ENCODE measurements around the gene CDC42BPG.

CDC42BPG gene

GRCh38 chr11:64858467-64859263, 14.2 kb upstream of the CDC42BPG start:
- no peak overlapping the region for H3K4me3 ChIP-seq (IDR thresholded peaks at IDR 0.05; ENCODE audit: insufficient read depth, low read depth, low read length)

GRCh38 chr11:64857485-64857884, 13.0 kb upstream of the CDC42BPG start:
- no peaks in the 10 kb centered on the region for H4K20me1 ChIP-seq (ENCODE audit: insufficient read depth)
- no peaks in the 10 kb centered on the region for H3K27me3 ChIP-seq (ENCODE audit: insufficient read depth, low read depth)
- peaks cover 31% of the 10 kb centered on the region for H3K79me2 ChIP-seq (ENCODE audit: insufficient read depth, low read depth)
- 0 out of 2 replicates have a peak overlapping the region, but pooled peaks have one; percentile 55 for H3K9ac ChIP-seq
- H3K4me3 ChIP-seq (IDR thresholded peaks at IDR 0.05; ENCODE audit: insufficient read depth, low read depth, low read length) = no peak overlapping the region
- peak overlapping the region; percentile 98 for H3K4me2 ChIP-seq
- no peak overlapping the region for H2AFZ ChIP-seq (ENCODE audit: low read depth)
- peak overlapping the region; percentile 90 for H3K27ac ChIP-seq
- H3K36me3 ChIP-seq (ENCODE audit: insufficient read depth) = no peaks in the 10 kb centered on the region
- peaks cover 94% of the 10 kb centered on the region for H3K4me1 ChIP-seq (ENCODE audit: low read depth, poor library complexity, severe bottlenecking)
- no peak for TF ChIP-seq CTCF (conservative IDR thresholded peaks at IDR 0.05; ENCODE audit: low read depth, low read length)

More at GRCh38 chr11:64858467-64859263, 14.2 kb upstream of the CDC42BPG start:
- Histone ChIP-seq H3K79me2 (ENCODE audit: insufficient read depth, low read depth) (peaks cover 42% of the 10 kb centered on the region), H2AFZ (ENCODE audit: low read depth) (peak overlapping the region; percentile 3; the same call in 1 of the 2 replicates), H4K20me1 (ENCODE audit: insufficient read depth) (no peaks in the 10 kb centered on the region), H3K27ac (peak overlapping the region; percentile 90), H3K4me1 (ENCODE audit: low read depth, poor library complexity, severe bottlenecking) (peaks cover 94% of the 10 kb centered on the region), H3K4me2 (peak overlapping the region; percentile 98), H3K36me3 (ENCODE audit: insufficient read depth) (no peaks in the 10 kb centered on the region), H3K27me3 (ENCODE audit: insufficient read depth, low read depth) (no peaks in the 10 kb centered on the region), H3K9ac (peak overlapping the region; percentile 55; the same call in 1 of the 2 replicates)
- no peak for TF ChIP-seq CTCF (conservative IDR thresholded peaks at IDR 0.05; ENCODE audit: low read depth, low read length)

- peaks cover 22% of the 10 kb centered on the region for H3K79me2 ChIP-seq (ENCODE audit: insufficient read depth, low read depth)
- peaks cover 94% of the 10 kb centered on the region for H3K4me1 ChIP-seq (ENCODE audit: low read depth, poor library complexity, severe bottlenecking)
- H3K36me3 ChIP-seq (ENCODE audit: insufficient read depth) = no peaks in the 10 kb centered on the region
- no peak for TF ChIP-seq CTCF (conservative IDR thresholded peaks at IDR 0.05; ENCODE audit: low read depth, low read length)
- no peaks in the 10 kb centered on the region for H3K27me3 ChIP-seq (ENCODE audit: insufficient read depth, low read depth)
- H3K4me2 ChIP-seq = no peak overlapping the region
- no peak overlapping the region for H3K4me3 ChIP-seq (IDR thresholded peaks at IDR 0.05; ENCODE audit: insufficient read depth, low read depth, low read length)
- no peaks in the 10 kb centered on the region for H4K20me1 ChIP-seq (ENCODE audit: insufficient read depth)
- H3K27ac ChIP-seq = peak overlapping the region; percentile 90; the same call in 1 of the 2 replicates
- H3K9ac ChIP-seq = no peak overlapping the region
- H2AFZ ChIP-seq (ENCODE audit: low read depth) = no peak overlapping the region
Observed at GRCh38 chr11:64856382-64857227, 12.2 kb upstream of the CDC42BPG start.

- Histone ChIP-seq H3K4me3 (IDR thresholded peaks at IDR 0.05; ENCODE audit: insufficient read depth, low read depth, low read length) (no peak overlapping the region), H3K4me1 (ENCODE audit: low read depth, poor library complexity, severe bottlenecking) (peaks cover 94% of the 10 kb centered on the region), H3K9ac (no peak overlapping the region), H3K27me3 (ENCODE audit: insufficient read depth, low read depth) (no peaks in the 10 kb centered on the region), H3K27ac (no peak overlapping the region), H3K36me3 (ENCODE audit: insufficient read depth) (no peaks in the 10 kb centered on the region), H2AFZ (ENCODE audit: low read depth) (no peak overlapping the region), H4K20me1 (ENCODE audit: insufficient read depth) (no peaks in the 10 kb centered on the region), H3K79me2 (ENCODE audit: insufficient read depth, low read depth) (peaks cover 13% of the 10 kb centered on the region; the same call in 1 of the 2 replicates), H3K4me2 (no peak overlapping the region)
- no peak for TF ChIP-seq CTCF (conservative IDR thresholded peaks at IDR 0.05; ENCODE audit: low read depth, low read length)
Observed at GRCh38 chr11:64855596-64856304, 11.3 kb upstream of the CDC42BPG start.

Data from KMS-11 (cell line).